ENCODE measurements around the gene SLC6A8.
A peak's percentile ranks its signal among the peaks of the same experiment; 100 is the strongest.
"Not testable (repeated sequence)": the region's sequence is repeated elsewhere in the genome, so short reads cannot be mapped to it uniquely, and the experiment has no call there.

SLC6A8 gene

DNA sequence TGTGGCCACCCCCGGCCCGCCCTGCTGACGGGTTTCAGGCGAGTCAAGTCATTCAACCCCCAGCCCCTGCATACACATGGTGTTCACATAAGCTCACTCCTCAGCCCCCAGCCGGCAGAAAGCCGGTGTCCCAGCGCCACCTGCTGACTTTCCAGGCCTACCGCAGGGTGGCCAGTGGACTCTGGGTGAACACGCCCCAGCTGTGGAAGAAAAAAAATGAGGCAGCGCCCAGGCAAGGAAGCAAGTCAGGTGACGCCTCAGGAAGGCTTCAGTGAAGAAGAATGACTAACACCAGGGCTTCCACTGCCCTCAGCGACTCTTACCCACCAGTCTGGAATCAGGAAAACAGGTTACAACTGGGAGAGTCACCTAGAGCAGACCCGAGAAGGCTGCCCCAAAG lies 20.7 kb downstream of the SLC6A8 start:
- DNase-seq (ENCODE audit: low spot score), result peak; percentile 59

DNA sequence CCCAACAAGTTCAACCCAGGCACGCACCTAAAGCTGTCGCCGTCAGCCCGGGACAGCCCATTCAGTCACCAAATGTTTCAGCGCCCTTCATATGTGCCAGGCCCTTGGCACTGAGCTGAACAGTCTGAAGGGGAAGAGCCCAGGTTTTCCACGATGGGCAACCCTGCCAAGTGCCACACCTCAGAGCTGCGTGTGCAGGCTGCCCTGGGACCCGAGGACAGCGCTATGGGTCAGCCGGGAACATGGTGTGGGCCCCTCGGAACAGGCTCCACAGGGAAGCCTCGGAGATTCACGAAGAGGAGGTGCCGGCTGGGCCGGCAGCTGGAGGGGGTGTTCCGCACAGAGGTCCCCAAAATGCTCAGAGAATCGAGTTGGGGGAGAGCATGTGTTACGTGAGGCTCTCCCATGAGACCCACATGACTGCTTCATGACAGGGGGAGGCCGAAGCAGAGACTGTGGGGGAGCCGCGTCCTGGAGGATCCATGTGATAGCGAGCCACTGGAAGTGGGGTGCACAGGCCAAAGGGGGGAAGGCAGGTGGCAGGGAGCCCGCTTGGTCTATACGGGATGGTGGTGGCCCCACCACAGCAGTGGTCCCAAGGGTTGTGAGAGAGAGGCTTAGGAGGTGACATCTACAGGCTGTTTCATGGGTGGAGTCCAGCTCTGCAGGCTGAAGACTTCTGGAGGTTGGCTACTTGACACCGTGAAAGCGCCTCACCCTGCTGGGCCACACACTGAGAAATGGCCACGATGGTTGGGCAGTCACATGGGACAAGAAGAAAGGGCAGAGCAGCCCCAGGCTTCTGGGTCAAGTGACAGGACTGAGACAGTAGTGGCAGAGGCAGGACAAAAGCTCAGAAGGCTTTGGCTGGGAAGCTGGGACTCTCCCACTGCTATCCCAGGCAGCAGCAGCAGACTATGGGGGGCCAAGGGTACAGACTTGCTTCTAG lies 22.3 kb downstream of the SLC6A8 start:
- DNase-seq (ENCODE audit: low spot score), result no peak

DNA sequence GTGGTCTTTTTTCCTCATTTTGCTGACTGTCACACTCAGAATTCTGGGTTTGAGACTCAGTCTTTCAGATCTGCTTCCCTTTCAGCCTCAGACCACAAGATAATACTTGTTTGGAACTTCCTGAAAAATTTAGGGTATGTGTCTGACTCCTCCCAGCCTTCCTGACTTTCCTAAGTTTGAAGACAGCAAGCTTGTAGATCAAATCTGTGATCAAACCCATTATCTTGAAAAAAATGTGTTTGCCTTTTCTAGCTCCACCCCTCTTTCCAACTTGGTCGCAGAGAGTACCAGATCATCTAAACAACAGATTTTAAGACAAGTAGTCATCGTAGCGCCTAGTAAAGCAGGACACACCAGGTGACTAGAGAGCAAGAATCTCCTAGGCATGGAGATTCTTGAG lies 26.5 kb downstream of the SLC6A8 start:
- no peak for DNase-seq (ENCODE audit: low spot score)

GRCh38 chrX:153717445-153717844 lies 29.7 kb downstream of the SLC6A8 start:
- DNase-seq (ENCODE audit: low spot score), result no peak

DNA sequence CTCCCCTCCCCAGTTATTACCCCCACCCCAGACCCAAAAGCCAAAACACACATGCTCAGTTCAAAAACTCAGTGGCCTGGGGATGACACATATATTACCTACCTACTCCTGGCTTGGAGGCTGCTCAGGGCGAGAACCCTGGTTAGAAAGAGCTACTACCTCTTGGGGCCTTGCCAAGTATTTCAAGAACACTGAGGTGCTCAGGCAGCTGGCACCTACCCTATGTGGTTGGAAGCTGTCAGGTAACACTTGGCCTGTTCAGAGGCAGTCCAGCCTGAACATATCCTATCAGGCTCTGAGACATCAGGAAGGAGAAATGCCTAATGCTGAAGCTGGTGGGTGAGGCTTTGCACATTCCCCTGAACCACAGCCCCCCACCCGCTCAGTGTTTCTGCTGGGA lies 31.5 kb downstream of the SLC6A8 start:
- no peak for DNase-seq (ENCODE audit: low spot score)

DNA sequence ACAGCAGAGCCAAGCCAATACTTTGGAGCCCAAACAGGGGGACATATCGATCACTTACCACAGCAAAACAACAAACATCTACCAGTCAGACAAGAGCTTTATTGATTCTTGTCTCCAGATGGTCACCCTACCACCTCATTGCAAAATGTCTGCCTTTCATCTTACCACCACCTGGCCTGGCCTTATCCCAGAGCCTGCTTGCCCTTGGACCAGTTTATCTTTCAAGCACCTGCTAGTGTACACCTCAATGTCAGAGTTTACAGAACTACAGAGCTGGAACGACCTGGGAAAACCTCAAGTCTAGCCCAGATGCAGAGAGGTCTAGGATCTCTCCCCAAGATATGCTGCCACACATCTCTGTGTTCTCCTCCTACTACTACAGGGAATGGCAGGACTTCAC lies 32.0 kb downstream of the SLC6A8 start:
- DNase-seq (ENCODE audit: low spot score), result no peak

GRCh38 chrX:153722704-153723350 lies 35.1 kb downstream of the SLC6A8 start:
- DNase-seq (ENCODE audit: low spot score), result no peak

DNA sequence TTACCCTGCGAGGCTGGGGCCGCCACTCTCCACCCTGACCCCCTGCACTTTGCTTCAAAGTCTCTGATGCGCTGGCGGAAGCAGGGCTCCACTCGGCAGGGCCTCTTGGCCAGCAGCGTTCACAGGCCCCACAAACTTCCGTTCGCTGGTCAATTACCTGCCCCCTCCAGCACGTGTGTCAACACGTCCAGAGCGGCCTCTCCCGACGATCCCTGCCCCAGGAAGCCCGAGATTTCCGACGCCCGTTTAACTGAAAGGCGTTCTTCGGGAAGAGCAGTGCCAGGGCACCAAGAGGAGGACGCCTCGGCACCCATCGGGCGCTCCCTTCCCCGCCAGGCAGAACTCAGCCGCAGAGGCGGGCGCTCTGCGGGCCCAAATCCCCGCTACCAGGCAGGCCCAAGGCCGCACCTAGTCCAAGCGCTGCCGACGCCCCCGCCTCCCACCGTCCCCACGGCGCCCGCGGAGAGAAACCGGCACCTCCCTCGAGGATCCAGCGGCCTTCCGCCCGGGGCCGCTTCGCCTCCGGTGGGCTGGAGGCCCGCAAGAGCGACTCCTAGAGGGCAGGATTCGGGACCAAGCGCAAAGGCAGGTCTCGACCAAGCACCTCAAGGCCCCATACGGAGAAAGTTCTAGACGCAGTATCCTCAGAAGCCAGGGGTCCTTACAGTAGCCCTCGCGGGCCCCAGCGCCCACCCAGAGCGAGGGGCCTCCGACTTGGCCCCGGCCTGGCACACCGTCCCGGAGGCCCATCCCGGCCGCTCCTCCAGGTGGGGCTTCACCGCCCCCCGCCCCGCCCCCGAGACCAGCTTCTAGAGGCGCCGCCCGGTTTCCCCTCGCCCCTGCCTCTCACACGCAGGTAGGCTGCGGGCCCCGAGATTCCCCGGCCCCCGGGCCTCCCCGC lies 35.9 kb downstream of the SLC6A8 start:
- peak; percentile 48 for DNase-seq (ENCODE audit: low spot score)

GRCh38 chrX:153724252-153725038 lies 36.7 kb downstream of the SLC6A8 start, which contains the start of the genes ABCD1 and BCAP31:
Gene ABCD1 (plus strand): TSS chrX:153724856. CDS start chrX:153725267, 411 bp downstream.
Gene BCAP31 (minus strand): TSS chrX:153724387. CDS start chrX:153723244, 1,143 bp downstream.
- DNase-seq (ENCODE audit: low spot score), result peak; percentile 87

DNA sequence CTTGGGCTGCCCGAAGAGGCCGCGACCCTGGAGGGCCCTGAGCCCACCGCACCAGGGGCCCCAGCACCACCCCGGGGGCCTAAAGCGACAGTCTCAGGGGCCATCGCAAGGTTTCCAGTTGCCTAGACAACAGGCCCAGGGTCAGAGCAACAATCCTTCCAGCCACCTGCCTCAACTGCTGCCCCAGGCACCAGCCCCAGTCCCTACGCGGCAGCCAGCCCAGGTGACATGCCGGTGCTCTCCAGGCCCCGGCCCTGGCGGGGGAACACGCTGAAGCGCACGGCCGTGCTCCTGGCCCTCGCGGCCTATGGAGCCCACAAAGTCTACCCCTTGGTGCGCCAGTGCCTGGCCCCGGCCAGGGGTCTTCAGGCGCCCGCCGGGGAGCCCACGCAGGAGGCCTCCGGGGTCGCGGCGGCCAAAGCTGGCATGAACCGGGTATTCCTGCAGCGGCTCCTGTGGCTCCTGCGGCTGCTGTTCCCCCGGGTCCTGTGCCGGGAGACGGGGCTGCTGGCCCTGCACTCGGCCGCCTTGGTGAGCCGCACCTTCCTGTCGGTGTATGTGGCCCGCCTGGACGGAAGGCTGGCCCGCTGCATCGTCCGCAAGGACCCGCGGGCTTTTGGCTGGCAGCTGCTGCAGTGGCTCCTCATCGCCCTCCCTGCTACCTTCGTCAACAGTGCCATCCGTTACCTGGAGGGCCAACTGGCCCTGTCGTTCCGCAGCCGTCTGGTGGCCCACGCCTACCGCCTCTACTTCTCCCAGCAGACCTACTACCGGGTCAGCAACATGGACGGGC lies 37.5 kb downstream of the SLC6A8 start:
- DNase-seq (ENCODE audit: low spot score), result no peak

DNA sequence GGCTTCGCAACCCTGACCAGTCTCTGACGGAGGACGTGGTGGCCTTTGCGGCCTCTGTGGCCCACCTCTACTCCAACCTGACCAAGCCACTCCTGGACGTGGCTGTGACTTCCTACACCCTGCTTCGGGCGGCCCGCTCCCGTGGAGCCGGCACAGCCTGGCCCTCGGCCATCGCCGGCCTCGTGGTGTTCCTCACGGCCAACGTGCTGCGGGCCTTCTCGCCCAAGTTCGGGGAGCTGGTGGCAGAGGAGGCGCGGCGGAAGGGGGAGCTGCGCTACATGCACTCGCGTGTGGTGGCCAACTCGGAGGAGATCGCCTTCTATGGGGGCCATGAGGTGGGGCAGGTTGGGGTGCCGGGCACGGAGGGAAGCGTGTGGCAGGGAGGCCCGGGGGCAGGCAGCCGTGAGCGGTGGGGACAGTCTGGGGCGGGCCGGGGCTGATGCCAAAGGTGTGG lies 38.1 kb downstream of the SLC6A8 start:
- DNase-seq (ENCODE audit: low spot score), result no peak

- DNase-seq (ENCODE audit: low spot score), result no peak
These were observed 38.8 kb downstream of the SLC6A8 start for GRCh38 chrX:153726286-153727122.

- DNase-seq (ENCODE audit: low spot score), result no peak
These were observed 39.6 kb downstream of the SLC6A8 start for GRCh38 chrX:153727123-153727931.

- DNase-seq (ENCODE audit: low spot score), result no peak
These were observed 40.4 kb downstream of the SLC6A8 start for GRCh38 chrX:153728095-153728494.

GRCh38 chrX:153728951-153729631 lies 41.4 kb downstream of the SLC6A8 start:
- no peak for DNase-seq (ENCODE audit: low spot score)

- not testable (repeated sequence) for DNase-seq (ENCODE audit: low spot score)
These were observed 42.4 kb downstream of the SLC6A8 start for GRCh38 chrX:153730115-153730514.

DNA sequence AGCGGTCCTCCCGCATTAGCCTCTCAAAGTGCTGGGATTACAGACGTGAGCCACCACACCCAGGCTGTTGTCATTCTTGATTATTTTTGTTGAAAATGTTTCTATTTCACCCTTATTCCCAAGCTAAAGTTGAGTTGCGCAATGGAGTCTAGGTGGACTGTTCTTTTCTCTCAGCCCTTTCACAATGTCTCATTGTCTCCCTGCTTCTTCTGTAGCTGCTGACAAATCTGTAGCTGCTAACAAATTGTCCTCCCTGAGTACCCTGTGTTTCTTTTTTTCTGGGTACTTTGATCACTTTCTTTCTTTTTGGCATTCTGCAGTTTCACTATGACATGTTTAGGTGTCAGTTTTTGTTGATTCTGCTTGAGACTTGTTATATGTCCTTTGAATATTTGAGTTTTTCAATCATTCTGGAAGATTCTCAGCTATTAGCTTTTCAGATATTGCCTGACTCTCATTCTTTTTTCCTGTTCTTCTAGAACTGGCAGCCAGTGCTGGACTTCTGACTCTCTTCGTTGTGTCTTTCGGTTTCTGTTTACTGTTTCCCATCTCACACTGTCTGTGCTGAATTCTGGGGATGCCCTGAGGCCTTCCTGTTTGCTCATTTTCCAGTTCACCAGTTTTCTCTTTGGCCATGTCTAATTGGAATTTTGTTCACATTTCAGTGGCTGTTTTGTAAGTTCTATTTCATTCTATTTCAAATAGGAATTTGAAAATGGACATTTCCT lies 43.6 kb downstream of the SLC6A8 start:
- DNase-seq (ENCODE audit: low spot score), result peak; percentile 35
